Measurements from ENCODE around the gene BYSL.
A peak's percentile ranks its signal among the peaks of the same experiment; 100 is the strongest.
"Not testable (repeated sequence)": the region's sequence is repeated elsewhere in the genome, so short reads cannot be mapped to it uniquely, and the experiment has no call there.

BYSL gene

DNA sequence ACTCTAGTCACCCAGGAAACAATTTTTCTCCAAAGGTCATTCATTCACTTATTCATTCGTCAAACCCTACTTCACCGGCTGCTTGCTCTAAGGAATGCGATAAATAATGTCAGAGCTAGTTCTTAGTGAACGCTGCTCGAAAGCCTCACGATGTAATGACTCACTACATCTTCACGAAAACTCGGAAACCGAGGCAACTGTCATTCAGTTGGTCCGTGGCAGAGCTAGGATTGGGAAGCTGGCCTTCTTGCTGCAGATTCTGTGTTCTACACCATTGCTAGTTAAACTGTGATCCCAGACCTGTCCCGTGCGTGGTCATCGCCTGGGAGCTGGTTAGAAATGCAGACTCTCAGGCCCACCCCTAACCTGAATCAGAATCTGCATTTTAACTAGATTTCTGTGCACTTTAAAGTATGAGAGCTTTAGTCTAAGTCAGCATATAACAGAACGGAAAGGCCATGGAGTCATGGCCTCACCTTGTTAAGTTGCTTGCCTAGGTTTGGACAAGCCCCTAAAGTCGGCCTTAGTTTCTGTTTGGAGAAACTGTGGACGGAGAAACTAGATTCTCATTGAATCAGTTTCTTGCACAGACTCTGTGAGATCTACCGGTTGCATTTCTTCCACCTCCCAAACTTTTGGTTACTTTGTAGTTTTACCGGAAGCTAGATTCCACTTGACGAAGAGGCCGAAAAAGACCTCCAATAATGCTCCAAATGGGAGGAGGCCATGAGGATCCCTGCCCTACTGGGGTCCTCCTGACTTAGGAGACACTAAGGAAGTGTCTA is 21.0 kb downstream of the BYSL start:
- DNase-seq (ENCODE audit: low read depth in 2 of 2), result no peak

- not testable (repeated sequence) for DNase-seq (ENCODE audit: low read depth in 2 of 2)
Measured at GRCh38 chr6:41942882-41943281, 21.6 kb downstream of the BYSL start.

- no peak for DNase-seq (ENCODE audit: low read depth in 2 of 2)
Measured at GRCh38 chr6:41943456-41943855, 22.2 kb downstream of the BYSL start.

DNA sequence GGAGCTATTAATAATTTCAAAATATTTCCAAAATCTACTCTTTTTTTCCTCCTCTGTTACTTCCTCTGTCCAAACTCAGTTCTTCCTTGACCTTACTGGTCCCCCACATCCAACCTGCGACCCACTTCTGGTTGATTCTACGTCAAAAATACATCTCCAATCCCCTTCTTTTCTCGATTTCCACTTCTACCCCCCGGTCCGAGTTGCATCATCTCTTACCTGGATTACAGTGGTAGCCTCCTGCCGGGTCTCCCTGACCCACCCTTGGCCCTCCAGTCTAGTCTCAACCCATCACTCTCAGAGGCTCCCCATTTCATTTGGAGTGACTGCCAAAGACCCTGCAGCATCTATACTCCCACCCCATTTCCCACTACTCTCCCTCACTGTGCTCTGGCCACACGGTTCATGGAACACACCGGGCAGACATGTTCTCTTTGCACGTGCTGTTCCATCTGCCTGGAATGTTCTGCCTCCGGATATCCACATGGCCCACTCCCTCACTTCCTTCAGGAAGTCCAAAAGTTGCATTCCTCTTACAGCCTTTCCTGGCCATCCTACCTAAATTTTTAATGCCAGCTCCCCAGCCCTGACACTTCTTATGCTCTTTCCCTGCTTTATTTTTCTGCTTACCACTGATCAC is 26.4 kb downstream of the BYSL start:
- no peak for DNase-seq (ENCODE audit: low read depth in 2 of 2)

DNA sequence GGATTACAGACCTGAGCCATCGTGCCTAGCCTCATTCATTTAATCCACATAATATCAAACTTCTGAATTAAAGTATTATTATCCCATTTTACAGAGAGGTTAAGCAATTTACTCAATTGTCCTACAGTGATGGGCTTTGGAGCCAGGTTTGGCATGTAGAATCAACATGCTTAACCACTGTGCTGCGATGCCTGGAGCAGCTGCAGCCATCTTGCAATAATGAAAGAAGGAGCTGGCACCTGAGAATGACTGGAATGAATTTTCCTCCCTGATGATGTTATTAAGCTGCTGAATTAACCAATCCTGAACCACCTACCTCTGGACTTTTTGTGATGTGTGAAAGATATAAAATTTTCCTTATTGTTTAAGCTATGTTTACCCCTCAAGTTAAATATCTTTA is 33.4 kb downstream of the BYSL start:
- DNase-seq (ENCODE audit: low read depth in 2 of 2), result no peak

- no peak for DNase-seq (ENCODE audit: low read depth in 2 of 2)
Measured at GRCh38 chr6:41955412-41955811, 34.1 kb downstream of the BYSL start.

- no peak for DNase-seq (ENCODE audit: low read depth in 2 of 2)
Measured at GRCh38 chr6:41957117-41957516, 35.8 kb downstream of the BYSL start.

DNA sequence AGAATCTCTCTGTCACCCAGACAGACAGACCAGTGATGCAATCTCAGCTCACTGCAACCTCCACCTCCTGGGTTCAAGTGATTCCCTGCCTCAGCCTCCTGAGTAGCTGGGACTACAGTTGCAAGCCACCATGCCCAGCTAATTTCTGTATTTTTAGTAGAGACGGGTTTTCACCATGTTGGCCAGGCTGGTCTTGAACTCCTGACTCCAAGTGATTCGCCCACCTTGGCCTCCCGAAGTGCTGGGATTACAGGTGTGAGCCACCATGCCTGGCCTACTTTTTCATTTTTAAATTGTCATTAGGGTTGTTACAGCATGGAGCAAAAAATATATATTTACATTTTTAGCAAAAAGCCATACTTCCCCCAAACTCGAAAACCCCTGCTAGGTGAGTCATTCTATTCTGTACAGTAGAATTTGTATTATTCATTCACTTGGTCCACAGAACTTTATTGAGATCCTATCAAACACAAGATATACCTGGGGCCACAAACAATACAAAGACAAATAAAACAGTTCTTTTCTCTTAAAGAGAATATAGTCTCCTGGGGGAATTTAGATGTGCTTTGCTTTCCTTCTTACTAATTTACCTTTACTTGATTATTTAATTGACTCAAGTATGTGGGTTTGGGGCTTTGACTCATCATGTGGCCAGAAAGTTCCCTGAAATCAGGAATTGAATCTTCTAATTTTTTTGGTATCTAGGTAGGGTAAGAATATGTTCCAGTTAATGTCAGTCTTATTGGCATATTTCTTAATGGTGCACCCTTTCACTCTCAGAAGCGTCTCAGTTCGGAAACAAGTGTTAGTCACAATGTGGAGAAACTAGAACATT is 36.9 kb downstream of the BYSL start:
- no peak for DNase-seq (ENCODE audit: low read depth in 2 of 2)

GRCh38 chr6:41960028-41960427 is 38.7 kb downstream of the BYSL start:
- no peak for DNase-seq (ENCODE audit: low read depth in 2 of 2)

GRCh38 chr6:41963371-41963770 is 42.1 kb downstream of the BYSL start:
- no peak for DNase-seq (ENCODE audit: low read depth in 2 of 2)

- no peak for DNase-seq (ENCODE audit: low read depth in 2 of 2)
Measured at GRCh38 chr6:41964201-41964887, 43.0 kb downstream of the BYSL start.

- no peak for DNase-seq (ENCODE audit: low read depth in 2 of 2)
Measured at GRCh38 chr6:41965429-41966213, 44.3 kb downstream of the BYSL start.

- DNase-seq (ENCODE audit: low read depth in 2 of 2), result no peak
Measured at GRCh38 chr6:41966214-41966920, 45.1 kb downstream of the BYSL start.

- DNase-seq (ENCODE audit: low read depth in 2 of 2), result no peak
Measured at GRCh38 chr6:41966961-41967311, 45.6 kb downstream of the BYSL start.

- DNase-seq (ENCODE audit: low read depth in 2 of 2), result no peak
Measured at GRCh38 chr6:41967312-41968287, 46.3 kb downstream of the BYSL start.

- DNase-seq (ENCODE audit: low read depth in 2 of 2), result peak; percentile 21 to 32
Measured at GRCh38 chr6:41970436-41970846, 49.1 kb downstream of the BYSL start.

DNA sequence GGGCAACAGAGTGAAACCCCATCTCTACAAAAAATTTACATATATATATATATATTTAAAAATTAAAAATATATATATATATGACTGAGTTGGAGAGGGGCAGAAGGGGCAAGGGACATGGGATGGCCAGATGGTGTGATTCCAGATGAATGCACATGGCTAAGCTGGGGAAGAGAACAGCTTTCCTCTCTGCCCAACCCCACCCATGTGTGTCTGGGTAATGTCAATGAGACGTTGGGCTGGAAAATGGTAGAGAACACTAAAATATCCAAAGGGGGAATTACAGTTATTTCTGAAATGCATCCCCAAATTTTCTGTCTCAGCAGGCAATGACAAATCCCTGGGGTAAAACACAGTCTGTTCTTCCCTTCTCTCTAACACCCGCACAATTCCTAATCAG is 51.5 kb downstream of the BYSL start:
- DNase-seq (ENCODE audit: low read depth in 2 of 2), result no peak

DNA sequence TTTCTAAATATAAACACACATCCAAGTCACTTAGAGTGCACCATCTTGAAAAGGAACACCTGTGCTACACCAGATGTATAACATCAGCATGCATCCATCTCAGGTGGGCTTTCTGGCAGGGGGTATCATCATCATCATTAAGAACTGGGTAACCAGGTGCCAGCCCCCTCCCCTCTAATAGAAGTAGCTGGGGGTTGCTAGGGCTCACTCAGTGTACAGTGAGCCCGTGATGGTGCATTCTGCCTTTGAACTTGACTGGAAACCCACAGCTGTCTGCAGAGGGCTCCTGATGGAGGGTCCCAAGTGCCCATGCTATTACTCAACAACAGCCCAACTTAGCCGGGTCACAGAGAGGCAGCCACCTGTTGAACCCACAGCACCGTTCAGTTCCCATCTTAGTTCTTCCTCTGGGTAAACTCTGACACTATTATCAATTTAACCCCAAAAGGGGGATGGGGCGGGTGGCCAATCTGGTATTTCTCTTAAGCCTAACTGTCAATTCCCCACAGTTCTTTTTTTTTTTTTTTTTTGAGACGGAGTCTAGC is 53.1 kb downstream of the BYSL start:
- no peak for DNase-seq (ENCODE audit: low read depth in 2 of 2)

GRCh38 chr6:41975276-41975675 is 54.0 kb downstream of the BYSL start:
- no peak for DNase-seq (ENCODE audit: low read depth in 2 of 2)

Measured in stimulated activated CD8-positive, alpha-beta memory T cell treated with anti-CD3 and anti-CD28 coated beads, Interleukin-15, amount 100 ng/mL, for 4 hours (primary cell).